Vagina (tissue), 2 donors: ENCODE results near the gene MAPK6.

Source experiments
- CTCF ChIP-seq, 3 experiments: fragments of 450-650 bp in 2 of 3; fragments of 200-600 bp in 1 of 3; sonication (generic) in 1 of 3; IDR thresholded peaks; one replicate each; pipeline ENCODE4 v1.5.1; 2017 to 2019; ENCODE audit warnings: antibody characterized with exemption in 3 of 3, mild to moderate bottlenecking in 2 of 3, moderate library complexity in 2 of 3
- POLR2A ChIP-seq, 2 donors: fragments of 450-650 bp; IDR thresholded peaks; one replicate each; pipeline ENCODE4 v1.6.1; 2017; ENCODE audit warnings: antibody characterized with exemption in 2 of 2, mild to moderate bottlenecking in 2 of 2, moderate library complexity in 2 of 2
- POLR2AphosphoS5 ChIP-seq, 2 donors: sonication (generic); formaldehyde crosslinking; IDR thresholded peaks; one replicate each; pipeline ENCODE4 v1.9.0; 2017; ENCODE audit warnings: antibody characterized with exemption in 2 of 2, mild to moderate bottlenecking in 2 of 2, low read depth in 1 of 2; ENCODE audit not compliant: insufficient read depth in 1 of 2

- TF ChIP-seq POLR2A (IDR thresholded peaks at IDR 0.05) (no peak), CTCF (IDR thresholded peaks at IDR 0.05) (no peak), POLR2AphosphoS5 (IDR thresholded peaks at IDR 0.05; ENCODE audit: insufficient read depth in 1 of 2, low read depth in 1 of 2) (no peak)
These were observed 15.3 kb upstream of the MAPK6 start for GRCh38 chr15:52003710-52004109.
